HTERT RPE-1 (cell line): ENCODE results near the gene NCS1.
"Not testable (repeated sequence)": the region's sequence is repeated elsewhere in the genome, so short reads cannot be mapped to it uniquely, and the experiment has no call there.

Experiments
- in situ Hi-C: fragments of 300-500 bp; cut with MboI; formaldehyde crosslinking; loops from 4 replicates; pipeline ENCODE4 v1.14.3; 2020; ENCODE audit warnings: low sequenced_read_pairs

NCS1 gene

DNA sequence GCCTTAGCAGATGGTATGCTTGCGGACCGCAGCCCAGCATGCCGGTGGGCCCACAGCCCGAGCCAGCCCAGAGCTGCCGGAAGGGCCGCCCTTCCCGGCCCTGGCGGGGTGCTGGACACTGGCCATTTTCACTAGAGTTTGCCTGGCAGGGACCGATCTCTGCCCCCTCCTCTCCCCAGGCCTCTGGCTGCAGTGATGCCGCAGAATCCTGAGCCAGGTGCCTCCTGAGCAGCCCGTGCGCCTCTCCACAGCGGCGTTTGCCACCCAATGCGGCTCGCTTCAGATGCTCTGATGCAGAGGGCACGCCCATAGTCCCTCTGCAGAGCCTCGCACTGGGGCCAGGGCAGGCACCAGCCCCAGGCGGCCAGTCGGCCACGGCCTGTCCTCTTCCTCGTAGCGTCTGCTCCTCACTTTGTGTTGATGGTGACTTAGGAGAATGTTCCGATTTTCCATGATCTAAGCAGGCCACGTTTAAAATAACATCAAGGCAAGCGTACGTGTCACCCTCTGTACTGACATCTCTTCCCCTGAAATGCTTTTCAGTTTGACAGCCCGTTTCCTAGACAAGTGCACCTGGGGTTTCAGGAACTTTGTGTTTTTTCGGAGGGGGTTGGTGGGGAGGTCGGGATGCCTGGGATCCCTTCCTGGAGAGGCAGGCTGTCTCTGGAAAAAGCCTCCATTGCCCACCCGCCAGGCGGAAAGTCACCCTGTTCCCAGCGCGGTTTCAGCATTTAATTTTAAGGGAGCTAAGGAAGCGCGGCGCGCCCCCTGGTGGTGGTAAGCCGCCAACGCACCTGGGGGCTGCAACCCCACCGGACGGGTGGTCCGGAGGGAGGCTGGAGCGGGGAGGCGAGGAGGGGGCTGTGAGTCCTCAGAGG, 63.6 kb downstream of the NCS1 start:
- in situ Hi-C loops: no loop called here

DNA sequence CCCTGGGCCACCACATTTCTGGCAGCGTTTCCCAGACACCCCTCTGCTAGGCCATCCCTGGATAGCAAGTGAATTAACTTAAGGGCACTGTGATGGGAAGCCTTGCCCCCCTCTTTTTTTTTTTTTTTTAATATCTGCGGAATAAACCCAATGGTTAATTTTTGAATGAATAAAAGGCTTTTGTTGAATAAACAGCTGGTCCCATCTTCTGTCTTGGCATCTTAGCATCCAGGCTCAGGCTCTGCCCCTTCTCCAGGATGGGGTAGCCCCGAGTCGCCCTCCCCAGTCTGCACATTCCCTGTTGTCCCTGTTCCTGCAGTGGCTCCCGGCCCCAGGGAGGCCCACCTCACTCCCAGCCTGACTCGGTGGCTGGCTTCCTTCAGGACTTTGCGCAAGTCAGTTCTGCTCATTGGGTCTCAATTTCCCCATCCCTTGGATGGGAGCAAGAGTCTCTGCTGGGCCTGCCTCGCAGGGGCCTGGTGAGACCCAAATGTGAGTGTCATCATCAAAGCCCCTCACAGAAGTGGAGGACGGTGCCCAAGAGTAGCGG, 64.3 kb downstream of the NCS1 start:
- in situ Hi-C loops: no loop called here

DNA sequence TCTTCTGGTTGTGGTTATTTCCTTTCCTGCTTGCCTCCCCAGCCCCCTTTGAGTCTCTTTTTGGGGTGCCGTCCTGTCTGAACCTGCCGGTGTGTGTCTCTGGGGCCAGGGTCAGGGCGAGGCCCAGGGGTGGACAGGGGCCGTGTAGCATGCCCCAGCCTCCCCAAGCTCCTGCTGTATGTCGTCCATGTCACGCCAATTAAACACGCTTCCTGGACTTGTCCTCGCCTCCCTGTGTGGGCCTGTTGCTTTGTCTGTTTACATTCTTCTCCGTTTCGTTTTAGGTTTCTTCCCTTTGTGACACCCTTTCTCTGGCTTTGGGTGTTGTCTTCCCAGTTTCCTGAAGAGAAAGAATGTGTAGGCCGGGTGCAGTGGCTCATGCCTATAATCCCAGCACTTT, 64.9 kb downstream of the NCS1 start:
- in situ Hi-C loops: no loop called here

DNA sequence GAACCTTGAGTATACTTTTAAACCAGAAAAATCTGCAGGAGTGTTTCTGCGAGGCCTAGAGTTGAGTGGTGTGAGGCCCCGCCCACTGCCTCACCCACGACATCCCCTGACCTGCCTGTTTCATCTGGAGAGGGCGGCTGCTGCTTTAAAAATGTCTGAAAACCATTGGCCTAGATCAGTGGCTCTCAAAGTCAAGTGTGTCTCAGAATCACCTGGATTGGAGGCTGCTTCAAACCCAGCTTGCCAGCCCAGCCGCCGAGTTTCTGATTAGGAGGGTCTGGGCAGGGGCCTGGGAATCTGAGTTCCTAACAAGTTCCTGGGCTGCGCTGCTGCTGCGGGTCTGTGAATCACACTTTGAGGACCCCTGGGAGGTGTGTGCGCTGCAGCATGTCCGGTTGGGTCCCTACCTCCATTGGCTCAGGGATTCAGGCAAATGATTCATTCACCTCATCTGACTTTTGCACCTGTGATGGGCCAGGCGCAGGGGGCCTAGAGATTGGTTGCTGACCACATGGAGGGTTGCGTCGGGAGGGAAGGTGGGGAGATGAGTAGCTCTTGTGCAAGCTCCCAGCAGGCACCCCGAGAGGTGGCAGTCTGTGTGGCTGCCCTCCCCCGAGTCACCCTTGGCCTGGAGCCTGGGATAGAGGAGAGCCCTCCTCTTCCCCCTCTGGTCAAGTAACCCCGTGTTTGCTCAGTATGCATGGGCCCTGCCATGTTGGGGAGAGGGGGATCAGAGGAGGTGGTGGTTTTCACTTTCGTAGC, 65.7 kb downstream of the NCS1 start:
- in situ Hi-C loops: no loop called here

DNA sequence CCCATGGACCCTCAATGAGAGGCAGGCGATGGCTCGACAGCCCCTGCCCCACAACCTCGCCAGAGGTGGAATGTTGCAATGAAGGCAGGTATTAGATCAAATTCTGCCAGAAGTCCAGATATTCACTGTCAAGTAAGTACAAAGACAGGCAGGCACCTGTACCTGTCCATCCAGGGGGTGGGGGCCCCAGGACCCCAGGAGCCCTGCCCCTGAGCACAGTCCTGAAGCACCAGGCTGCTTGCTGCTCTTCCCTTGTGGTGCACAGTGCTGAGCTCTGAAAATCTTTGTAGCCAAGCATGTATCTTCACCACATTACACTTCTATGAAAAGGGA, 67.1 kb downstream of the NCS1 start:
- in situ Hi-C loops: no loop called here

DNA sequence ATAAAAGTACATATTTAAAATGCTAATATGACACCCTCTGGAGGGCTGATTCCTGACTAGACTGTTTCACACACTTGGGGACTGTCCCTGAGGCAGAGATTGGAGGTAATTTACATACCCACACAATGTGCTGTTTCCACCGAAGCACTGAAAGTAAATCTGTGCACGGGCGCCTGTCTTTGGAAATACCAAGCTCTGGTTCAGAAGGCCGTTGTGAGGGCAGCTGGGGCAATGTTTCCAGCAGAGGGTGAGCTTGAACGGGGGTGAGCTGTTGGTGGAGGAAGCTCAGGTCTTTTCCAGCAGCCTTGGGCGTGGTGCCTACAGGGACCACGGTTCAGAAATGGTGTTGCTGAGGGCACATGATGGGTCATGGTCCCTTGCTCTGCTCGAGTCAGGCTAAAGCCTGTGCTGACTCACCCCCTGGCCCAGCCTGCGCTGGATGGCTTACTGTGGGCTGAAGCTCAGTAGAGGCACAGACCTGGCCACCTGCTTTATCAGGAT, 67.6 kb downstream of the NCS1 start:
- in situ Hi-C loops: no loop called here

DNA sequence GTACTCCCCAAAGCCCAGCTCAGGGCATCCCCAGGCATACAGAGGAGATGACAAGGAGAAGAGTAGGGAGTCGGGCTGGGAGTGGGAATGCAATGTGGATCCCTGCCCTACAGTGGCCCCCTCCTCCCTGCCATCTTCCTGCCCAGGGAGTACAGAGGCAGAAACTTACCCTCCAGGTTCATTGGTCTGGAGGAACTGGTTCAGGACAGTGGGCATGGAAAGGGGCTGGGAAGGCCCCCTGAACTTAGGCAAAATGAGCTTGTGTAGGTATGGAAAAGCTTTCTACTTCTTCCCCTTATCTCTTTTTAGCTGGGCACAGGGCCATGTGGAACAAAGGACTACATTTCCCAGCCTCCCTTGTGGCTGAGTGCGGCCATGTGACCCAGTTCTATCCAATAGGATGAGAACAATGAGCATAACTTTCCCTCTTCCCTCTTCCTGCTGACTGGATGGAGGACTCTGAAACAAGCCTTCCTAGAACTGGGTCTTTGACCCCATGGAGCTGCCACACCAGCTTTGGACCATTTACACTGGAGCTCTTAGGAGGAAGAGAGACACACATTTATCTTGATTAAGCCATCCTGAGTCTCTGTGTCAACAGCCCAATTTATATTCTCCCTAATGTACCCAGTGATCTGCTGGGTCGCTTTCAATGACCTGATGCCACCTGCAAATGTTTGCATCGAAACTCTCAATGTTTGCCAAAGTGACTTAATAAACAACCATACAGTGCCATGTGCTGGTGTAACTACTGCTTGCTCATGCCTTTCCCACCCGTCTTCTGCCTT, 68.4 kb downstream of the NCS1 start:
- in situ Hi-C loops: no loop called here

DNA sequence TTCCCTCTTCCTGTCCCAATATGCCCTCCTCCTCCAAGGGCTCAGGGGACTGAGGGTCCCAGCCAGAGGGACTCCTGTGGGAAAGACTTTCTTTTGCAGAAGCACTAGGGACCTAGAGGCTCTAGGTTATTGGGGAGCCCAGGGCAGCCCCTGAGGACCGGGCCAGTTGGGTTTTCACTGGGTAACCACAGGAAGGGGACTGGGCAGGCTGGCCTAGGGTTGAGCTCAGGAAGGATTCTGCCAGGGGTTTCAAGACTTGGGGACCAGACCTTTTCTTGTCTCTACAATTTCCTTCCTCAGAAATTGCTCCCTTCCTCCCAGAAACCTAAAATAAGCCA, 69.0 kb downstream of the NCS1 start:
- in situ Hi-C loops: no loop called here

DNA sequence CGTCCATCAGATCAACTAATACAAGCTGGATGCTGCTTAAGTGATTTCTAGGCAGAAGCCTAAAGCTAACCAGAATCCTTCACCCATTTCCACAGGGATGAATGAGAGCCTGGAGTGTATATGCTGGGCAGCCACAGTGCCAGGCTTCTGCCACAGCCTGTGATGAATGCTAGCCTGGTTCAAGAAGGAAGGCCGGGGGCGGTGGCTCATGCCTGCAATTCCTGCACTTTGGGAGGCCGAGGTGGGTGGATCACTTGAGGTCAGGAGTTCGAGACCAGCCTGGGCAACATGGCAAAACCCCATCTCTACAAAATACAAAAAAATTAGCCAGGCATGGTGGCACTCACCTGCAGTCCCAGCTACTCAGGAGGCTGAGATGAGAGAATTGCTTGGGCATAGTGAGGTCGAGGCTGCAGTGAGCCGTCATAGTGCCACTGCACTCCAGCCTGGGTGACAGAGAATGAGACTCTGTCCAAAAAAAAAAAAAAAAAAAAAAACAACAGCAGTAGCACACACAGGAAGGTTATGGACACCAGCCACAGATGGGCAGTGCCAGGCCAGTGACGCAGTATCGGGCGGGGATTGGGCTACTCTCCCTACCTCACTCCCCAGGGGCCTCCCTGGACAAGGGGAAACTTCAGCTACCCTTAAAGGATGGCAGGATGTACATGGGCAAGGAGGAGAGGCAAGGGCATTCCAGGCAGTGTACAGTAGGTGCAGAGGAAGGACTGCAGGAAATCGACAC, 70.2 kb downstream of the NCS1 start:
- in situ Hi-C loops: no loop called here

DNA sequence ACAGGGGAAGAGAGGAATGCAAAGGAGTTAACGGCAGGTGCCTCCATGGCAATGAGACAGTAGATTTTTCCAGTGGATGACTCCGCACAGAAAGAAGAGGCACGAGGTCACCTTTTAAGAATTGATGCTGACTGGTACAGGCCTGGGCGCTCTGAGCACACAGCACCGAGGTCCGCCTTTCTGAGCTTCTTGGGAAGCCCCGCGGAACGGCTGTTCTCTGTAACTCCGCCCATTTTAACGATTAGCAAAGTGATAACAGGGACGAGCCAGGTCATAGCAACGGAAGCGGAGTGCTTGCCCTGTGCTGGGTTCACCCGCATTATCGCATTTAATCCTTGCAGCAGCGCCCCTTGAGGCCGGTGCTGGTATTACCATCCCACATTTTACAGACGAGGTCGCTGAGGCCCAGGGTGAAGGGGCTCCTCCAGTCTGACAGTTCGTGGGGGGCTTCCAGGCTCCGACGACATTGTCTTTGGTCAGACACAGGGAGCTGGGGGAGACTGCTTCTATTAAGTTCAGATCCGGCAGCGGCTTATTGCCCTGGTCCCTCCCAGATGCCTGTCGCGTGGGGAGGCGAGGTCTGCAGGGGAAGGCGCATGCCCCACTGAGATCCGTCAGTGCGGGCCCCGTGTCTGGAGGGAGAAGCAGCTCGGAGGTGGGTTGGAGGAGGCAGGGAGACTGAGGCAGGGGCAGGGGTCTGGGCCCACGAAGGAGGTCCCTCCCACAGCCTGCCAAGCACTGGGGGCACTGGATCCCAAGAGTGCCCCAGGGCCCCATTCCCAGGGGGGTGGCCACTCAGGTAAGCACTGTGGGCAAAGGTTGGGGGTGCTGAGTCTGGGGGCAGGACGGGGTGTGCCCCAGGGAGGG, 71.0 kb downstream of the NCS1 start:
- in situ Hi-C loops: no loop called here

DNA sequence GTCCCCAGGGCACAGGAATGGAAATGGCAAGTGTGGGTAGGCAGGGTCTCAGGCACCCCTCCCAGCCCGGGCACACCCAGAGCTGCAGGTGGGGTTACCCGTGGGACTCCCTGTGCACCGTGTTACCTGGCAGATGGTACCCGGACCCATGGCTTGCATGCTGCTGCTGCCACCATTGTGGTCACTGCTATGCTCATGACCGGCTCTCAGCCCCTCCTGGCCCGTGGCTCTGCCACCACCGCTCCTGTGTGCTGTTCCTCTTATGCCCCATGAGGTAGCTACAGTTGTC, 71.6 kb downstream of the NCS1 start:
- in situ Hi-C loops: no loop called here

DNA sequence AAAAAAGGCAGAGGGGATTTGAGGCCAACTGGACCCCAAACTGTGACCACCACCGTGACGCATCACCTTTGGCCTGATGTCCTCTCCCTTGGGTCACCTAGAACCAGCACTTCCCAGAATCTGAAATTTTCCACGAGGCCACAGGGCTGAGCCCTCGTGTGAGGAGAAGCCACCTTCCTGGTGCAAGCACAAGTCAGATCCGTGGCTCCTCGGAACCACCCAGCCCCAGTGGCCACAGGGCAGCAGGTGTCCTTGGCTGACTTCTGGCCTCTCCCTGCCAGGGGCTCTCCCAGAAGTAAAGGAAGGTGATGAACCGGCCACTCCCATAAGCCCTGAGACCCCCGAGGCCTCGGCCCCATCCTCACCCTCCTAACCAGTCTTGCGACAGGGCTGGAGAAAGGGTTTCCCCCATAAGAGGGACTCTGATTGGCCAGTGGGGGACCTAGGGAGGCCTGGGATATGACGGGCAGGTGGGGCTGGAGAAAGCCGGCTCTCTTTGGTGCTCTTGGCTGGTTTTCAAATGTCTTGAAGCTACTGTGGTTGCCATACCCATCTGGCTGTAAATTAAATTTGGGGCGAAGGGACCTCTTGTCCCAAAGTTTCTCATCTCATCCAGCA, 72.5 kb downstream of the NCS1 start:
- in situ Hi-C loops: no loop called here

DNA sequence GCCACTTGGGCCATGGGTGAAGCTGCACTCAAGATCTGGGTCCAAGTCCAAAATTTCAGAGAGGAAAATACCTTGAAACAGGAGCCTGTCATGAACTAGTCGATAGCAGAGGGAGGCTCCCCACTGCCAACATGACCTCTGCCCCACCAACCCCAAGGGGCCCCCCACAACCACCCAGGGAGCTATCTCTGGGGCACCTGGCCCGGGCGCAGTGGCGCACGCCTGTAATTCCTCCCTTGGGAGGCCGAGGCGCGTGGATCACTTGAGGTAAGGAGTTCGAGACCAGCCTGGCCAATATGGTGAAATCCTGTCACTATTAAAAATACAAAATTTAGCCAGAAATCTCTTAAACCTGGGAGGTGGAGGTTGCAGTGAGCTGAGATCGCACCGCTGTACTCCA, 73.3 kb downstream of the NCS1 start:
- in situ Hi-C loops: no loop called here

DNA sequence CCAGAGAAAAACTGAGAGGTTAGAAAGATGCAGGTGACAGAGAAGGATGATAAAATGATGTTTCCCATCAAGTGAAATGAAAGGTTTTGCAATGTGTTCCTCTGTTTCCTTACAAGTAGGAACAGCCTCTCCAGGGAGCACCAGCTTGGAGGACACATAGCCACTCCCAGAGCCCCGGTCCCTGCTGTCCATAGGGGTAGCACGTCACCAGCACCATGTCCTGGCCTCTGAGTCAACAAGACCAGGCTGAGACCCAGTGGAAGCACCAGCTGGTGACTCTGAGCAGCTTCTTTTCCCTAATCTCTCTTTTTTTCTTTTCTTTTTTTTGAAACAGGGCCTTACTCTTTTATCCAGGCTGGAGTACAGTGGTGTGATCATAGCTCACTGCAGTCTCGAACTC, 73.9 kb downstream of the NCS1 start:
- in situ Hi-C loops: no loop called here

DNA sequence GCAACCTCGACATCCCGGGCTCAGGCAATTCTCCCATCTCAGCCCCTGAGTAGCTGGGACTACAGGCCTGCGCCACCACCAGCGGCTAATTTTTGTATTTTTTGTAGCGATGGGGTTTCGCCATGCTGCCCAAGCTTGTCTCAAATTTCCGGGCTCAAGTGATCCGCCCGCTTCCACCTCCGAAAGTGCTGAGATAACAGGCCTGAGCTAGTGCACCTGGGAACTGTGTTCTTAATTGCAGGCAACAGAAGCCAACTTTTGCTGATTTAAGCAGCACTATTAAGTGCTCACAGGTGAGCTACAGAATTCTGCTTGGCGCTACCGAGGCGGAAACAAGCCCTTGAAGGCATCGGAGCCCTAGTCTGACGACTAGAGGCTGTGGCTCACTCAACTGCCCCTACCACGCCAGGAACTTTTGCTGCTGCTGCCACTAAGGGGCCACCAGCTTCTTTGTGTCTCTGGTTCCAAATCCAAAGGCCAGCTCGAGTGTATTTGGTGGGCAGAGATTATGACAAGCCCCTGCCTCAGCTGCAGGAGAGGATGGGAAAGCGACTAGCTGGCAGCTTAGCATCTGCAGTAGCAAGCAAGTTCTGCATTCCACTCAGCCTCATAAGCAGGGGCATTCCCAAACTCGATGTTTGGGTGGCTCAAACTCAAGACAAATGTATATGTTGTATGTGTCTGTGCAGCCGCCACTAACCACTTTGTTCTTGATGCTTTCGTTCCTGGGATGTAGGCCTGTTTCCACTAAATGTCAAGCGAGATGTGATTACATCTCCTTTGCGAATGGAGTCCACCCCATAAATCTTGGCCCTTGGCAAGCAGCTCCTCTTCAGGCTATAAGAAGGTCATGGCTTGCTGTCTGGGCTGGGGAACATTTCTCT, 82.8 kb downstream of the NCS1 start:
- in situ Hi-C loops: no loop called here

DNA sequence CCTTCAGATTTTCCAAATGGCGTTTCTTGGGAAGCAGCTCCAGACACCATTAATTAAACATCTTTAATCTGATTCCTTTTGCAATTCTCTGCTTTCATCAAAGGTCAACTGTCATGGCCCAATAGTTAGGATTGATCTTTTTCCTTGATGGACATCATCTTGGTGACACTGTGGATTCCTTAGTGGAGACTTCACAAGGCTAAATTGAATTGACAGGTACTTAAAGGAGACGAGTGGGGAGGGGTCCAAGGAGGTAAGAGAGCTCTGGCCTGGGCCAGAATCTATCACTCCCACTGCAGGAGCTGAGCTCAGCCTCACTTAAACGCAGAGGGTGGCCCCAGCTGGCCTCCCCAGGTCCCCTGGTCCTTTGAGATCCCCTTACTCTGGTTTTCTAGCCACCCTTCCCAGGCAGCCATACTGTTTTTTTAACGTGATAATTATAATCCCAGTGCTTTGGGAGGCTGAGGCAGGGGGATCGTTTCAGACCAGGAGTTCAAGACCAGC, 83.5 kb downstream of the NCS1 start:
- in situ Hi-C loops: no loop called here

DNA sequence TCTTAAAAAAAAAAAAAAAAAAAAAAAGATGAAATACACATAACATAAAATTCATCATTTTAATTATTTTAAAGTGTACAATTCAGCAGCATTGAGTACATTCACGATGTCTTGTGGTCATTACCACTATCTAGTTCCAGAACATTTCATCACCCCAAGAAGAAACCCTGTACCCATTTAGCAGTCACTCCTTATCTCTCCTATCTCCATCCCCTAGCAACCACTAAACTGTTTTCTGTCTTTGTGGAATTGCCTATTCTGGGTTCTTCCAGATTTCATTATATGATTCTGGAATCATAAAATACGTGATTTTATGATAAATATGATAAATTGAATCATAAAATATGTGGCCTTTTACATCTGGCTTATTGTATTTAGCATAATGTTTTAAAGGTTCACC, 84.4 kb downstream of the NCS1 start:
- in situ Hi-C loops: no loop called here

DNA sequence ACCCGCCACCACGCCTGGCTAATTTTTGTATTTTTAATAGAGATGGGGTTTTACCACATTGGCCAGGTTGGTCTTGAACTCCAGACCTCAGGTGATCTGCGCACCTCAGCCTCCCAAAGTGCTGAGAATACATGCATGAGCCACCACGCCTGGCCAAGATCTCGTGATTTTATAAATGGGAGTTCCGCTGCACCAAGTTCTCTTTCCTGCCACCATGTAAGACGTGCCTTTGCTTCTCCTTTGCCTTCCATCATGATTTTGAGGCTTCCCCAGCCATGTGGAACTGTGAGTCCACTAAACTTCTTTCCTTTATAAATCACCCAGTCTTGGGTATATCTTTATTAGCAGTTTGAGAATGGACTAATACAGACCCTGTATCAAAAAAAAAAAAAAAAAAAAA, 85.9 kb downstream of the NCS1 start:
- in situ Hi-C loops: not testable (repeated sequence)
